Right atrium auricular region (tissue), 2 donors: ENCODE data around the gene CACNA2D2. TPM values are rescaled to one million over a fixed set of nuclear protein-coding genes. Genes with fewer than 3 reads are reported as not detected.

Experiments used
- DNase-seq: peaks from one replicate; pipeline ENCODE4 v3.0.0-alpha.2; 2019; ENCODE audit warnings: low spot score
- H3K27ac ChIP-seq, 2 donors: fragments of 200-600 bp; sonication (generic); 1 replicate in 1 of 2; 2 replicates in 1 of 2; pipeline ENCODE4 v1.5.1; 2016 to 2019
- H3K27me3 ChIP-seq, 2 donors: fragments of 200-600 bp; sonication (generic); one replicate each; pipeline versions ENCODE4 v1.5.1 to v1.6.0; 2017 to 2019
- H3K36me3 ChIP-seq: fragments of 200-600 bp; sonication (generic); one replicate; pipeline ENCODE4 v1.5.1; 2016
- H3K4me1 ChIP-seq, 2 donors: fragments of 200-600 bp; sonication (generic); one replicate each; pipeline versions ENCODE4 v1.5.1 to v1.6.0; 2017 to 2019
- H3K4me3 ChIP-seq, 2 donors: fragments of 200-600 bp; sonication (generic); 1 replicate in 1 of 2; 2 replicates in 1 of 2; pipeline ENCODE4 v1.5.1; 2017 to 2019; ENCODE audit warnings: mild to moderate bottlenecking in 1 of 2, moderate library complexity in 1 of 2
- H3K9me3 ChIP-seq, 2 donors: fragments of 200-600 bp; sonication (generic); one replicate each; pipeline ENCODE4 v1.5.1; 2019
- CTCF ChIP-seq, 2 donors: fragments of 200-600 bp; sonication (generic); IDR thresholded peaks; one replicate each; pipeline ENCODE4 v1.5.1; 2019; ENCODE audit warnings: antibody characterized with exemption in 2 of 2
- total RNA-seq, 2 donors: library from RNA; depleted of rRNA; stranded (reverse); fragments of >200 nt; gene quantifications; one replicate each; pipeline ENCODE4 v1.1.0, GENCODE V29; 2016

The CACNA2D2 gene
- total RNA-seq, 2 donors from 2014 or later: 3.7 to 6.2 TPM

- TF ChIP-seq CTCF (IDR thresholded peaks at IDR 0.05): no peak
- Histone ChIP-seq H3K27ac (peak overlapping the region in 1 of 2 donors; percentile 93), H3K27me3 (no peaks in the 10 kb centered on the region), H3K4me1 (peaks cover 0 to 58% of the 10 kb centered on the region in 2 donors), H3K36me3 (peaks cover 26% of the 10 kb centered on the region), H3K9me3 (no peaks in the 10 kb centered on the region), H3K4me3 (peak overlapping the region; percentile 10 to 70)
- no peak for DNase-seq
Observed at GRCh38 chr3:50318163-50318562, 185.3 kb downstream of the CACNA2D2 start.

- peaks cover 26% of the 10 kb centered on the region for H3K36me3 ChIP-seq
- no peak for TF ChIP-seq CTCF (IDR thresholded peaks at IDR 0.05)
- peaks cover 0 to 50% of the 10 kb centered on the region in 2 donors for H3K4me1 ChIP-seq
- no peaks in the 10 kb centered on the region for H3K27me3 ChIP-seq
- H3K9me3 ChIP-seq: no peaks in the 10 kb centered on the region
- DNase-seq: no peak
- peak overlapping the region in 1 of 2 donors; percentile 93 for H3K27ac ChIP-seq
- no peak overlapping the region for H3K4me3 ChIP-seq
Observed at GRCh38 chr3:50317300-50317699, 186.1 kb downstream of the CACNA2D2 start.

GRCh38 chr3:50316657-50317242 is 186.7 kb downstream of the CACNA2D2 start:
- no peak overlapping the region for H3K4me3 ChIP-seq
- TF ChIP-seq CTCF (IDR thresholded peaks at IDR 0.05): no peak
- H3K27ac ChIP-seq: peak overlapping the region in 1 of 2 donors; percentile 93
- no peaks in the 10 kb centered on the region for H3K9me3 ChIP-seq
- no peak for DNase-seq
- H3K27me3 ChIP-seq: no peaks in the 10 kb centered on the region
- H3K4me1 ChIP-seq: peaks cover 0 to 44% of the 10 kb centered on the region in 2 donors
- H3K36me3 ChIP-seq: peaks cover 26% of the 10 kb centered on the region

GRCh38 chr3:50314816-50315215 is 188.6 kb downstream of the CACNA2D2 start:
- Histone ChIP-seq H3K4me3 (no peak overlapping the region), H3K27ac (no peak overlapping the region), H3K27me3 (no peaks in the 10 kb centered on the region), H3K4me1 (peaks cover 0 to 34% of the 10 kb centered on the region in 2 donors), H3K36me3 (peaks cover 26% of the 10 kb centered on the region), H3K9me3 (no peaks in the 10 kb centered on the region)
- DNase-seq: no peak
- no peak for TF ChIP-seq CTCF (IDR thresholded peaks at IDR 0.05)

- H3K4me3 ChIP-seq: no peak overlapping the region
- no peaks in the 10 kb centered on the region for H3K27me3 ChIP-seq
- no peak for DNase-seq
- H3K9me3 ChIP-seq: no peaks in the 10 kb centered on the region
- H3K4me1 ChIP-seq: peaks cover 0 to 29% of the 10 kb centered on the region in 2 donors
- H3K36me3 ChIP-seq: peaks cover 26% of the 10 kb centered on the region
- no peak overlapping the region for H3K27ac ChIP-seq
- TF ChIP-seq CTCF (IDR thresholded peaks at IDR 0.05): no peak
Observed at GRCh38 chr3:50314342-50314741, 189.1 kb downstream of the CACNA2D2 start.

Other genes with a start within 250 kb of the CACNA2D2 start
- 10 to 100 TPM; 15.4 to 20.0 TPM for gene SEMA3B, start 234.5 kb downstream of the CACNA2D2 start, total RNA-seq
- 10 to 100 TPM in 1 of 2 donors, 1 to 10 TPM in 1; 9.0 to 10.6 TPM for gene LSMEM2, start 224.5 kb downstream of the CACNA2D2 start, total RNA-seq
- 10 to 100 TPM; 51.0 to 58.5 TPM for gene IFRD2, start 211.2 kb downstream of the CACNA2D2 start, total RNA-seq
- 1 to 10 TPM in 1 of 2 donors, under 1 TPM in 1; 0.74 to 3.5 TPM for gene HYAL3, start 204.2 kb downstream of the CACNA2D2 start, total RNA-seq
- 10 to 100 TPM in 1 of 2 donors, 1 to 10 TPM in 1; 9.0 to 10.7 TPM for gene NAA80, start 204.2 kb downstream of the CACNA2D2 start, total RNA-seq
- gene HYAL1, start 200.1 kb downstream of the CACNA2D2 start, total RNA-seq: 10 to 100 TPM; 38.1 to 40.8 TPM
- 100 to 1,000 TPM; 129 to 198 TPM for gene HYAL2, start 180.9 kb downstream of the CACNA2D2 start, total RNA-seq
- gene TUSC2, start 175.4 kb downstream of the CACNA2D2 start, total RNA-seq: 10 to 100 TPM; 23.4 to 29.6 TPM
- 10 to 100 TPM; 18.6 to 25.9 TPM for gene RASSF1, start 162.8 kb downstream of the CACNA2D2 start, total RNA-seq
- under 1 TPM; 0.26 to 0.31 TPM for gene ZMYND10, start 157.9 kb downstream of the CACNA2D2 start, total RNA-seq
- 10 to 100 TPM; 12.5 to 20.3 TPM for gene NPRL2, start 152.9 kb downstream of the CACNA2D2 start, total RNA-seq
- gene CYB561D2, start 152.8 kb downstream of the CACNA2D2 start, total RNA-seq: 10 to 100 TPM; 11.7 to 11.9 TPM
- 10 to 100 TPM; 37.1 to 47.4 TPM for gene TMEM115, start 144.1 kb downstream of the CACNA2D2 start, total RNA-seq
- 10 to 100 TPM; 25.6 to 34.8 TPM for gene C3orf18, start 64.1 kb upstream of the CACNA2D2 start, total RNA-seq
- 1 to 10 TPM; 7.2 to 9.6 TPM for gene HEMK1, start 65.9 kb upstream of the CACNA2D2 start, total RNA-seq
- gene CISH, start 108.1 kb upstream of the CACNA2D2 start, total RNA-seq: 1 to 10 TPM; 4.7 to 9.9 TPM
- gene MAPKAPK3, start 113.5 kb upstream of the CACNA2D2 start, total RNA-seq: 100 to 1,000 TPM; 148 to 187 TPM
- gene DOCK3, start 171.3 kb upstream of the CACNA2D2 start, total RNA-seq: 1 to 10 TPM; 2.7 to 4.6 TPM